ENCODE results near the gene E2F8. TPM values are rescaled to one million over a fixed set of nuclear protein-coding genes. Genes with fewer than 3 reads are reported as not detected.

The E2F8 gene
- total and polyA plus RNA-seq, 10 of the 15 experiments (the other 5 are each of a cell fraction or from before 2014, with no cell fraction given) = 8.8 to 28.1 (median 18.5) TPM

DNA sequence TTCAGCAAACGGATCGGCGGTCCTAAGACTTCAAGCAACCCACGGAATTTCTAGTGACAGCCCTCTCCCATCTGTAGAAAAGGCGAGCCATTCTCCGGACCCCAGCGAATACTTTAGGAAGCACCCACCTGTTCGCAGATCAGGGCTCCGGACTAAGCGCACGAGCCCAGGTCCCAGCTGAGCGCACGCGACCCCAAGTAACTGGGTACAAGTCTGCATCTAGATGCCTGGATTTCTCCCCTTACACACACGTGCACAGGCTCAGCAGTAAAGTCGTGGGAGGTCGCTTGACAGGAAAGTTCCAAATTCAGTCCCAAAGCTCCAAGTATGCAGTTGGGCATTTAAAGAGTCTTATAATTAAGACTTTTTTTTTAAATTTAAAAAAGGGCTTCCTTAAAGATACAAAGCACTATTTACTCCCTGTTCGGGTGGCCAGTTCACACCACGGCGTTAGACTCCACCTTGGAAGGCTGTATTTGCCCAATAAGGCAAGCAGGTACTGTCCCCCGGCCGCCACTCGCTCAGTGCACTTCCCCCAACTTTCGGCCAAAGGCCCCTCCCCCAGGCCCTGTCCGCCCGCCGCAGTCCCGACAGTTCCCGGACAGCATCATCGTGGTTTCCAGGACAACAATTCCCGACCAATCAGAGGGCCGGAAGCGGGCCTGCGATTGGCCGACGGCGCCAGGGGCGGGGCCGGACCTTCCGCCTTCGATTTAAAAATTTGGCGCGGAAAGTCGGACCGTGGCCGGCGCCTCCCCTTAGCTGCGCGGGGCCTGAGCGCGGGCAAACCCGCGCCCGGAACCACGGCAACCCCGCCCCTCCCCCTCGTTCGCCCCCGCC lies at the start of gene E2F8 (continued):
- TF ChIP-seq, protein P1, sequence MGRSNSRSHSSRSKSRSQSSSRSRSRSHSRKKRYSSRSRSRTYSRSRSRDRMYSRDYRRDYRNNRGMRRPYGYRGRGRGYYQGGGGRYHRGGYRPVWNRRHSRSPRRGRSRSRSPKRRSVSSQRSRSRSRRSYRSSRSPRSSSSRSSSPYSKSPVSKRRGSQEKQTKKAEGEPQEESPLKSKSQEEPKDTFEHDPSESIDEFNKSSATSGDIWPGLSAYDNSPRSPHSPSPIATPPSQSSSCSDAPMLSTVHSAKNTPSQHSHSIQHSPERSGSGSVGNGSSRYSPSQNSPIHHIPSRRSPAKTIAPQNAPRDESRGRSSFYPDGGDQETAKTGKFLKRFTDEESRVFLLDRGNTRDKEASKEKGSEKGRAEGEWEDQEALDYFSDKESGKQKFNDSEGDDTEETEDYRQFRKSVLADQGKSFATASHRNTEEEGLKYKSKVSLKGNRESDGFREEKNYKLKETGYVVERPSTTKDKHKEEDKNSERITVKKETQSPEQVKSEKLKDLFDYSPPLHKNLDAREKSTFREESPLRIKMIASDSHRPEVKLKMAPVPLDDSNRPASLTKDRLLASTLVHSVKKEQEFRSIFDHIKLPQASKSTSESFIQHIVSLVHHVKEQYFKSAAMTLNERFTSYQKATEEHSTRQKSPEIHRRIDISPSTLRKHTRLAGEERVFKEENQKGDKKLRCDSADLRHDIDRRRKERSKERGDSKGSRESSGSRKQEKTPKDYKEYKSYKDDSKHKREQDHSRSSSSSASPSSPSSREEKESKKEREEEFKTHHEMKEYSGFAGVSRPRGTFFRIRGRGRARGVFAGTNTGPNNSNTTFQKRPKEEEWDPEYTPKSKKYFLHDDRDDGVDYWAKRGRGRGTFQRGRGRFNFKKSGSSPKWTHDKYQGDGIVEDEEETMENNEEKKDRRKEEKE (IDR thresholded peaks at IDR 0.05) = no peak
- TF ChIP-seq BCL11A (IDR thresholded peaks at IDR 0.05; ENCODE audit: low read depth, low read length) (no peak), POLR2AphosphoS5 (IDR thresholded peaks at IDR 0.05; ENCODE audit: low read length) (no peak), FOXM1 (IDR thresholded peaks at IDR 0.05; ENCODE audit: low read depth, low read length) (0 out of 2 replicates have a peak, but pooled peaks have one; percentile 53), EED (IDR thresholded peaks at IDR 0.05; ENCODE audit: low read depth) (no peak), BACH1 (IDR thresholded peaks at IDR 0.05; ENCODE audit: borderline replicate concordance) (peak; percentile 61; the same call in 1 of the 2 replicates), SMC3 (IDR thresholded peaks at IDR 0.05; ENCODE audit: borderline replicate concordance, low read length) (no peak), CHD4 (IDR thresholded peaks at IDR 0.05) (no peak), SMARCA5 (IDR thresholded peaks at IDR 0.05) (no peak), E4F1 (IDR thresholded peaks at IDR 0.05; ENCODE audit: borderline replicate concordance, partially characterized antibody) (peak; percentile 43), POLR2AphosphoS2 (IDR thresholded peaks at IDR 0.05; ENCODE audit: low read depth, low read length) (no peak), CREM (IDR thresholded peaks at IDR 0.05; ENCODE audit: low read depth) (peak; percentile 36; the same call in 1 of the 2 replicates), BHLHE40 (IDR thresholded peaks at IDR 0.05; ENCODE audit: borderline replicate concordance in 1 of 2, low read depth in 2 of 2, low read length in 1 of 2) (peak; percentile 83 to 91), MLLT1 (IDR thresholded peaks at IDR 0.05) (0 out of 2 replicates have a peak, but pooled peaks have one; percentile 36), JUNB (IDR thresholded peaks at IDR 0.05) (no peak), EGR1 (IDR thresholded peaks at IDR 0.05; ENCODE audit: borderline replicate concordance in 1 of 2, low read depth in 2 of 2, low read length in 2 of 2) (0 out of 3 replicates have a peak, but pooled peaks of 1 of the 2 experiments have one; percentile 10), KLF5 (IDR thresholded peaks at IDR 0.05; ENCODE audit: partially characterized antibody) (no peak), TCF12 (IDR thresholded peaks at IDR 0.05; ENCODE audit: low read depth, low read length) (peak; percentile 59; the same call in 1 of the 2 replicates), GATAD2B (conservative IDR thresholded peaks at IDR 0.05; ENCODE audit: low read depth) (no peak), MXI1 (IDR thresholded peaks at IDR 0.05; ENCODE audit: low read depth, low read length) (peak; percentile 90), SUPT20H (IDR thresholded peaks at IDR 0.05; ENCODE audit: borderline replicate concordance, control insufficient read depth, low read depth, low read length) (no peak)
- TF ChIP-seq, protein P2, sequence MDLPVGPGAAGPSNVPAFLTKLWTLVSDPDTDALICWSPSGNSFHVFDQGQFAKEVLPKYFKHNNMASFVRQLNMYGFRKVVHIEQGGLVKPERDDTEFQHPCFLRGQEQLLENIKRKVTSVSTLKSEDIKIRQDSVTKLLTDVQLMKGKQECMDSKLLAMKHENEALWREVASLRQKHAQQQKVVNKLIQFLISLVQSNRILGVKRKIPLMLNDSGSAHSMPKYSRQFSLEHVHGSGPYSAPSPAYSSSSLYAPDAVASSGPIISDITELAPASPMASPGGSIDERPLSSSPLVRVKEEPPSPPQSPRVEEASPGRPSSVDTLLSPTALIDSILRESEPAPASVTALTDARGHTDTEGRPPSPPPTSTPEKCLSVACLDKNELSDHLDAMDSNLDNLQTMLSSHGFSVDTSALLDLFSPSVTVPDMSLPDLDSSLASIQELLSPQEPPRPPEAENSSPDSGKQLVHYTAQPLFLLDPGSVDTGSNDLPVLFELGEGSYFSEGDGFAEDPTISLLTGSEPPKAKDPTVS (IDR thresholded peaks at IDR 0.05; ENCODE audit: low read depth, low read length) = no peak
